HCT116 (cell line): ENCODE results near the gene RFX2. TPM values are rescaled to one million over a fixed set of nuclear protein-coding genes. Genes with fewer than 3 reads are reported as not detected.

Source experiments
- ATAC-seq: fragments of 200-7000 bp; cut with Tn5 transposase; 2 replicates; pipeline ENCODE4 v1.9.1; 2020; ENCODE audit warnings: mild to moderate bottlenecking, moderate library complexity
- BruUV-seq: library from RNA; stranded (reverse); fragments of 400-500 nt; replicated peaks from 2 replicates; lab custom pipeline; 2021; lab: Mats Ljungman, UMichigan
- CTCF ChIA-PET: fragments of 300-600 bp; sonication (Branson Sonifier 250); formaldehyde crosslinking; loops from one replicate; lab custom pipeline; 2021; ENCODE audit warnings: antibody characterized with exemption; lab: Charles Lee
- POLR2A ChIA-PET: fragments of 300-600, 350-600 bp; sonication (Branson Sonifier 250); formaldehyde crosslinking; loops from one replicate; lab custom pipeline; 2021; ENCODE audit warnings: antibody characterized with exemption; lab: Charles Lee
- RAD21 ChIA-PET, 2 experiments: fragments of 300-600 bp; sonication (Branson Sonifier 250); formaldehyde crosslinking; loops; one replicate each; lab custom pipeline; 2023; ENCODE audit warnings: low total read pairs in 2 of 2; ENCODE audit not compliant: uncharacterized antibody in 2 of 2, unreplicated experiment in 2 of 2, low non-redundant PET in 1 of 2; lab: Charles Lee
- DNase-seq: peaks from one replicate; pipeline ENCODE4 v3.0.0-alpha.2; 2010; ENCODE audit warnings: low read depth, low spot score
- H2AFZ ChIP-seq: fragments of 200-600 bp; shearing (Covaris generic), sonication (generic); 2 replicates; pipeline ENCODE4 v1.6.1; 2017; ENCODE audit warnings: low read depth, mixed run types, mixed read lengths, antibody characterized with exemption, low read length; ENCODE audit not compliant: poor library complexity, severe bottlenecking
- H3K27ac ChIP-seq: 2 replicates; pipeline ENCODE4 v1.5.1; 2012; ENCODE audit warnings: low read depth, low read length
- H3K27me3 ChIP-seq: fragments of 200-600 bp; sonication (generic); 2 replicates; pipeline ENCODE4 v1.6.1; 2016; ENCODE audit warnings: mixed run types, low read length, mixed read lengths; ENCODE audit not compliant: insufficient read depth
- H3K36me3 ChIP-seq, 2 experiments: fragments of 200-500 bp in 1 of 2; fragments of 200-600 bp in 1 of 2; sonication (Bioruptor generic) in 1 of 2; sonication (generic) in 1 of 2; 2 replicates each; pipeline versions ENCODE4 v1.5.1 to v1.6.1; 2014 to 2016; ENCODE audit warnings: low read length in 2 of 2, inconsistent platforms in 1 of 2, mixed read lengths in 1 of 2, mixed run types in 1 of 2; ENCODE audit not compliant: insufficient read depth in 2 of 2, control insufficient read depth in 1 of 2
- H3K4me1 ChIP-seq, 2 experiments: fragments of 200-600 bp in 1 of 2; sonication (generic) in 1 of 2; 2 replicates each; pipeline versions ENCODE4 v1.5.1 to v1.6.1; 2012 to 2017; ENCODE audit warnings: low read length in 2 of 2, inconsistent platforms in 1 of 2, mild to moderate bottlenecking in 1 of 2, mixed read lengths in 1 of 2, mixed run types in 1 of 2, moderate library complexity in 1 of 2; ENCODE audit not compliant: insufficient read depth in 2 of 2, control insufficient read depth in 1 of 2
- H3K4me2 ChIP-seq: fragments of 200-600 bp; sonication (generic); 2 replicates; pipeline ENCODE4 v1.6.1; 2017; ENCODE audit warnings: mixed run types, low read length, mixed read lengths
- H3K4me3 ChIP-seq, 2 experiments: fragments of 200-600 bp in 1 of 2; sonication (generic) in 1 of 2; replicated peaks in 1 of 2; 2 replicates each; pipeline ENCODE4 v1.5.1; 2011 to 2016; ENCODE audit warnings: low read length in 2 of 2, control low read depth in 1 of 2, low read depth in 1 of 2, mild to moderate bottlenecking in 1 of 2, mixed read lengths in 1 of 2, mixed run types in 1 of 2
- H3K79me2 ChIP-seq: fragments of 200-600 bp; sonication (generic); 2 replicates; pipeline ENCODE4 v1.6.1; 2017; ENCODE audit warnings: mild to moderate bottlenecking, mixed run types, low read length, moderate library complexity, mixed read lengths; ENCODE audit not compliant: insufficient read depth
- H3K9ac ChIP-seq: fragments of 200-600 bp; sonication (generic); 2 replicates; pipeline ENCODE4 v1.6.1; 2016; ENCODE audit warnings: low read length, mixed read lengths
- H3K9me2 ChIP-seq: fragments of 200-600 bp; sonication (generic), shearing (Covaris generic); 2 replicates; pipeline ENCODE4 v1.6.1; 2017; ENCODE audit warnings: mixed run types, mild to moderate bottlenecking, moderate library complexity; ENCODE audit not compliant: insufficient read depth
- H3K9me3 ChIP-seq, 2 experiments: fragments of 200-500 bp in 1 of 2; fragments of 200-600 bp in 1 of 2; sonication (Bioruptor generic) in 1 of 2; sonication (generic) in 1 of 2; 2 replicates each; pipeline ENCODE4 v1.6.1; 2014 to 2017; ENCODE audit warnings: low read length in 2 of 2, mixed read lengths in 2 of 2, inconsistent platforms in 1 of 2, low read depth in 1 of 2, mild to moderate bottlenecking in 1 of 2, mixed run types in 1 of 2, moderate library complexity in 1 of 2; ENCODE audit not compliant: control insufficient read depth in 1 of 2, insufficient read depth in 1 of 2
- H4K20me1 ChIP-seq: fragments of 200-600 bp; sonication (generic), shearing (Covaris generic); 2 replicates; pipeline ENCODE4 v1.6.1; 2017; ENCODE audit warnings: mixed run types, mild to moderate bottlenecking, moderate library complexity; ENCODE audit not compliant: insufficient read depth
- CBX3 ChIP-seq: IDR thresholded peaks from 2 replicates; pipeline ENCODE4 v1.6.1; 2012; ENCODE audit warnings: low read depth
- CEBPB ChIP-seq: IDR thresholded peaks from 2 replicates; pipeline ENCODE4 v1.6.1; 2012; ENCODE audit warnings: low read depth
- CTCF ChIP-seq, 3 experiments: fragments of 200-600 bp in 1 of 3; sonication (generic) in 1 of 3; IDR thresholded peaks in 2 of 3; conservative IDR thresholded peaks in 1 of 3; 2 replicates each; pipeline ENCODE4 v1.5.1; 2012 to 2017; ENCODE audit warnings: low read depth in 2 of 3, low read length in 2 of 3, antibody characterized with exemption in 1 of 3, borderline replicate concordance in 1 of 3, control low read depth in 1 of 3, mild to moderate bottlenecking in 1 of 3, mixed read lengths in 1 of 3, mixed run types in 1 of 3, moderate library complexity in 1 of 3; ENCODE audit not compliant: insufficient read depth in 1 of 3
- ELF1 ChIP-seq: IDR thresholded peaks from 2 replicates; pipeline ENCODE4 v1.6.1; 2012; ENCODE audit warnings: low read depth, borderline replicate concordance
- EZH2 ChIP-seq: fragments of 200-600 bp; sonication (generic); IDR thresholded peaks from 2 replicates; pipeline ENCODE4 v1.6.1; 2017; ENCODE audit warnings: antibody characterized with exemption, mixed run types
- FOSL1 ChIP-seq: IDR thresholded peaks from 2 replicates; pipeline ENCODE4 v1.6.1; 2012; ENCODE audit warnings: low read depth
- JUND ChIP-seq: IDR thresholded peaks from 2 replicates; pipeline ENCODE4 v1.6.1; 2012
- MAX ChIP-seq: IDR thresholded peaks from 2 replicates; pipeline ENCODE4 v1.6.1; 2012
- POLR2A ChIP-seq: IDR thresholded peaks from 2 replicates; pipeline ENCODE4 v1.7.0; 2011; ENCODE audit warnings: borderline replicate concordance; ENCODE audit not compliant: insufficient read depth, insufficient read length; ENCODE audit errors: extremely low read depth
- POLR2AphosphoS5 ChIP-seq: IDR thresholded peaks from 2 replicates; pipeline ENCODE4 v1.6.1; 2011; ENCODE audit warnings: mild to moderate bottlenecking, low read depth, low read length, moderate library complexity
- RAD21 ChIP-seq: IDR thresholded peaks from 2 replicates; pipeline ENCODE4 v1.6.1; 2012; ENCODE audit warnings: low read depth, mild to moderate bottlenecking
- SIN3A ChIP-seq: IDR thresholded peaks from 2 replicates; pipeline ENCODE4 v1.6.1; 2012; ENCODE audit warnings: low read depth
- SP1 ChIP-seq: IDR thresholded peaks from 2 replicates; pipeline ENCODE4 v1.6.1; 2012; ENCODE audit warnings: low read depth
- SRF ChIP-seq: IDR thresholded peaks from 2 replicates; pipeline ENCODE4 v1.6.1; 2012; ENCODE audit warnings: low read depth
- ZNF274 ChIP-seq: fragments of 200-500 bp; sonication (Bioruptor generic); IDR thresholded peaks from 2 replicates; pipeline ENCODE4 v1.6.1; 2014; ENCODE audit warnings: mild to moderate bottlenecking, low read depth, low read length, inconsistent platforms
- intact Hi-C: fragments of 100-400 bp; cut with micrococcal nuclease; formaldehyde crosslinking; loops from 2 replicates; pipeline ENCODE4 v1.10.0; 2022
- total RNA-seq: library from RNA; stranded (reverse); gene quantifications from one replicate; pipeline ENCODE4 v1.2.1, GENCODE V29; 2021; ENCODE audit not compliant: unreplicated experiment

Gene RFX2
- total RNA-seq, 1 experiment from 2014 or later = 13.7 TPM

- BruUV-seq = no TSS peak
- no peaks in the 10 kb centered on the region for H3K9me2 ChIP-seq
- RAD21 ChIA-PET = no interaction called here
- H3K4me1 ChIP-seq = no peaks in the 10 kb centered on the region; a peak in 1 of 4 replicates
- no peaks in the 10 kb centered on the region for H4K20me1 ChIP-seq
- H3K27ac ChIP-seq = no peak overlapping the region
- H2AFZ ChIP-seq = no peak overlapping the region
- POLR2A ChIA-PET = no interaction called here
- ATAC-seq = no peak
- H3K9me3 ChIP-seq = 0 out of 4 replicates have a peak, but pooled peaks cover 0 to 3% of the 10 kb centered on the region in 2 experiments
- H3K79me2 ChIP-seq = no peaks in the 10 kb centered on the region
- no peak for TF ChIP-seq CTCF (IDR thresholded peaks at IDR 0.05 in 2 of 3, conservative IDR thresholded peaks at IDR 0.05 in 1 of 3; ENCODE audit: borderline replicate concordance in 1 of 3, insufficient read depth in 1 of 3, low read depth in 2 of 3, low read length in 2 of 3)
- TF ChIP-seq MAX = no peak
- TF ChIP-seq ELF1 = no peak
- TF ChIP-seq RAD21 = no peak
- H3K4me2 ChIP-seq = no peak overlapping the region
- CTCF ChIA-PET = no interaction called here
- intact Hi-C loops = no loop called here
- no peaks in the 10 kb centered on the region for H3K36me3 ChIP-seq
- H3K9ac ChIP-seq = no peak overlapping the region
- no peak overlapping the region for H3K4me3 ChIP-seq
- no peaks in the 10 kb centered on the region for H3K27me3 ChIP-seq
- no peak for DNase-seq
Measured at GRCh38 chr19:6118043-6118442, 7.7 kb upstream of the RFX2 start.

DNA sequence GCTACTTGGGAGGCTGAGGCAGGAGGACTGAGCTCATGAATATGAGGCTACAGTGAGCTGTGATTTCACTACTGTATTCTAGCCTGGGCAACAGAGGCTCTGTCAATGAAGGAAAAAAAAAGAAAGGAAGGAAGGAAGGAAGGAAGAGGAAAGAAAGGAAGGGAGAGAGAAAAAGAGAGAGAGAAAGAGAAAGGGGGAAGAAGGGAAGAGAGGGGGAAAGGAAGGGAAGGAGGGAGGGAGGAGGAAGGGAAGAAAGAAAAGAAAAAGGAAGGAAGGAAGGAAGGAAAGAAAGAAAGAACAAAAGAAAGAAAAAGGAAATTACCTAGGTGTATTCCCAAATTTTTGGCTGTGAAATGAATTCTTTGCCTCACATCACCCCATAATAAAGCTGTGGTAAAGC lies 7.2 kb upstream of the RFX2 start:
- Histone ChIP-seq H4K20me1 (no peaks in the 10 kb centered on the region), H3K27me3 (no peaks in the 10 kb centered on the region), H3K9me2 (no peaks in the 10 kb centered on the region), H2AFZ (no peak overlapping the region), H3K27ac (no peak overlapping the region), H3K9me3 (0 out of 4 replicates have a peak, but pooled peaks cover 0 to 3% of the 10 kb centered on the region in 2 experiments), H3K4me3 (no peak overlapping the region), H3K36me3 (no peaks in the 10 kb centered on the region), H3K79me2 (no peaks in the 10 kb centered on the region), H3K4me1 (no peaks in the 10 kb centered on the region; a peak in 1 of 4 replicates), H3K9ac (no peak overlapping the region), H3K4me2 (no peak overlapping the region)
- intact Hi-C loops = no loop called here
- no peak for DNase-seq
- POLR2A ChIA-PET = no interaction called here
- RAD21 ChIA-PET = no interaction called here
- CTCF ChIA-PET = interaction anchor here (0.9 to 1.3 kb wide), 2 partner anchors 8 to 70 kb away, joined by 3 read pairs; no protein-coding TSS in a partner anchor
- ATAC-seq = no peak
- no TSS peak for BruUV-seq
- TF ChIP-seq SRF (no peak), ELF1 (no peak), CEBPB (no peak), SIN3A (no peak), SP1 (no peak), CTCF (IDR thresholded peaks at IDR 0.05 in 2 of 3, conservative IDR thresholded peaks at IDR 0.05 in 1 of 3; ENCODE audit: borderline replicate concordance in 1 of 3, insufficient read depth in 1 of 3, low read depth in 2 of 3, low read length in 2 of 3) (no peak), POLR2A (no peak), POLR2AphosphoS5 (no peak), CBX3 (no peak), JUND (no peak), RAD21 (no peak), ZNF274 (no peak), FOSL1 (no peak), EZH2 (no peak)
